HEK293 (cell line): Measurements from ENCODE around the gene RMC1.

ENCODE experiments used
- CTCF ChIA-PET: fragments of 350-600 bp; formaldehyde crosslinking; extraction: SDS; loops from one replicate; lab custom pipeline; 2021; ENCODE audit warnings: antibody characterized with exemption; lab: Yijun Ruan, JAX
- POLR2A ChIA-PET: fragments of 300-600 bp; formaldehyde crosslinking; extraction: SDS; loops from one replicate; lab custom pipeline; 2020; ENCODE audit warnings: antibody characterized with exemption, inconsistent platforms; lab: Yijun Ruan, JAX
- H3K27ac ChIP-seq: fragments of 200-500 bp; sonication (Bioruptor generic); 2 replicates; pipeline ENCODE4 v1.5.1; 2014; ENCODE audit warnings: low read depth, low read length, control low read depth, inconsistent platforms; ENCODE audit errors: extremely low read depth
- H3K36me3 ChIP-seq, 2 experiments: fragments of 200-500 bp in 1 of 2; sonication (Bioruptor generic) in 1 of 2; 1 replicate in 1 of 2; 2 replicates in 1 of 2; pipeline ENCODE4 v1.5.1; 2014 to 2017; ENCODE audit warnings: inconsistent platforms in 2 of 2, low read length in 2 of 2; ENCODE audit not compliant: control insufficient read depth in 2 of 2, insufficient read depth in 1 of 2
- H3K4me1 ChIP-seq: fragments of 200-500 bp; sonication (Bioruptor generic); 2 replicates; pipeline ENCODE4 v1.5.1; 2014; ENCODE audit warnings: mild to moderate bottlenecking, low read length, inconsistent platforms; ENCODE audit not compliant: control insufficient read depth, insufficient read depth
- H3K4me3 ChIP-seq: 2 replicates; pipeline ENCODE4 v1.5.1; 2011; ENCODE audit warnings: low read depth, mild to moderate bottlenecking, control low read depth, low read length, moderate library complexity
- H3K9me3 ChIP-seq: fragments of 200-500 bp; sonication (Bioruptor generic); 2 replicates; pipeline ENCODE4 v1.5.1; 2014; ENCODE audit warnings: low read depth, low read length, inconsistent platforms; ENCODE audit not compliant: control insufficient read depth, insufficient read depth
- KLF16 ChIP-seq: fragments of 450-650 bp; formaldehyde crosslinking; IDR thresholded peaks from 2 replicates; pipeline ENCODE4 v1.5.1; 2017; ENCODE audit warnings: missing biosample characterization, missing genetic modification characterization
- SCRT1 ChIP-seq: fragments of 450-650 bp; formaldehyde crosslinking; IDR thresholded peaks from 2 replicates; pipeline ENCODE4 v1.5.1; 2016; ENCODE audit warnings: missing biosample characterization, missing genetic modification characterization, borderline replicate concordance
- TRIM28 ChIP-seq: IDR thresholded peaks from 2 replicates; pipeline ENCODE4 v1.6.1; 2011; ENCODE audit warnings: low read length, control low read depth, borderline replicate concordance
- ZFP37 ChIP-seq: fragments of 450-650 bp; formaldehyde crosslinking; IDR thresholded peaks from 2 replicates; pipeline ENCODE4 v1.5.1; 2016; ENCODE audit warnings: missing biosample characterization, missing genetic modification characterization
- ZFP69B ChIP-seq: fragments of 450-650 bp; formaldehyde crosslinking; IDR thresholded peaks from 2 replicates; pipeline ENCODE4 v1.5.1; 2016; ENCODE audit warnings: missing biosample characterization, missing genetic modification characterization
- ZNF112 ChIP-seq: fragments of 450-650 bp; formaldehyde crosslinking; IDR thresholded peaks from 2 replicates; pipeline ENCODE4 v1.5.0; 2017; ENCODE audit warnings: missing biosample characterization, missing genetic modification characterization
- ZNF114 ChIP-seq: fragments of 450-650 bp; formaldehyde crosslinking; IDR thresholded peaks from 2 replicates; pipeline ENCODE4 v1.5.0; 2017; ENCODE audit warnings: missing biosample characterization, missing genetic modification characterization
- ZNF211 ChIP-seq: fragments of 450-650 bp; formaldehyde crosslinking; IDR thresholded peaks from 2 replicates; pipeline ENCODE4 v1.5.1; 2016; ENCODE audit warnings: low read depth, missing biosample characterization, missing genetic modification characterization
- ZNF521 ChIP-seq: fragments of 450-650 bp; formaldehyde crosslinking; IDR thresholded peaks from 2 replicates; pipeline ENCODE4 v1.5.1; 2017; ENCODE audit warnings: missing biosample characterization, mild to moderate bottlenecking, missing genetic modification characterization
- ZSCAN16 ChIP-seq: fragments of 450-650 bp; formaldehyde crosslinking; IDR thresholded peaks from 2 replicates; pipeline ENCODE4 v1.5.1; 2016; ENCODE audit warnings: missing biosample characterization, missing genetic modification characterization
- TF ChIP-seq, protein P1 (sequence below): fragments of 450-650 bp; formaldehyde crosslinking; IDR thresholded peaks from 2 replicates; pipeline ENCODE4 v1.5.1; 2016; ENCODE audit warnings: missing biosample characterization, missing genetic modification characterization, low read depth
- TF ChIP-seq, protein P2 (sequence below): fragments of 450-650 bp; formaldehyde crosslinking; IDR thresholded peaks from 2 replicates; pipeline ENCODE4; 2016; ENCODE audit warnings: missing biosample characterization, missing genetic modification characterization
- TF ChIP-seq, protein P3 (sequence below): fragments of 450-650 bp; formaldehyde crosslinking; IDR thresholded peaks from 2 replicates; pipeline ENCODE4 v1.5.1; 2016; ENCODE audit warnings: missing biosample characterization, missing genetic modification characterization
- TF ChIP-seq, protein P4 (sequence below): fragments of 450-650 bp; formaldehyde crosslinking; IDR thresholded peaks from 2 replicates; pipeline ENCODE4 v1.5.1; 2016; ENCODE audit warnings: missing biosample characterization, missing genetic modification characterization

RMC1 gene

DNA sequence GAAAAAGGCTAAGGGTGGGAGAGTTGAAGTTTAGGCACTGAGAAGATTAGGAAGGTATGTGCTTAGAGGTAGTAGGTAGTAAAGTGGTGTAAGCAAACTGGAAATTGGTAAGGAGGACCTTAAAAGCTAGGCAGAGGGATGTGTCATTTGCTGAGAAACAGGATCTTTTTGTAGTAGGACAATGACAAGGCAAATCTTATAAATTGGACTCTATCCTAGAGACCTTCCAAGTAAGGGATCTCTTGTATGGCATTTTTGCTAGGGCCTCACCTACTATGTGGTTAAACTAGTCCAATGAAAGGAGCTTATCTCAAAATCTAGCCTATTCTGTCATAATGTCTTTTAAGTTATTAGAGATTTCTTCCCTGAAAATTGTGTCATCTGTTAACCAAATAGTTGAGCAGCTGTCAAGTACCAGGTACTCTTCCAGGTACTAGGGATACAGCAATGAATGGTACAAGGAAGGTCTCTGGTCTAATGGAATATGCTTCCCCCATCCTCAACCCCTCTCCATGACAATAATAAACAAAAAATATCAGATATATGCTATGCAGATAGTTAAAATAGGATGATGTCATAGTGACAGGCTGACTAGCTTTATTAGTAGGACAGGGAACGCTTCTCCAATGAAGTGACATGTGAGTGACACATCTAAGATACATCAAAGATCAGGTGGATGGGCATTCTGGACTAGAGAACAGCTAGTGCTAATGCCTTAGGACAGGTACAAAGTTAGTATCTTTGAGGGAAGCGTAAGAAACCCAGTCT, 32.5 kb upstream of the RMC1 start:
- no peak for TF ChIP-seq ZNF211
- TF ChIP-seq, protein P1, sequence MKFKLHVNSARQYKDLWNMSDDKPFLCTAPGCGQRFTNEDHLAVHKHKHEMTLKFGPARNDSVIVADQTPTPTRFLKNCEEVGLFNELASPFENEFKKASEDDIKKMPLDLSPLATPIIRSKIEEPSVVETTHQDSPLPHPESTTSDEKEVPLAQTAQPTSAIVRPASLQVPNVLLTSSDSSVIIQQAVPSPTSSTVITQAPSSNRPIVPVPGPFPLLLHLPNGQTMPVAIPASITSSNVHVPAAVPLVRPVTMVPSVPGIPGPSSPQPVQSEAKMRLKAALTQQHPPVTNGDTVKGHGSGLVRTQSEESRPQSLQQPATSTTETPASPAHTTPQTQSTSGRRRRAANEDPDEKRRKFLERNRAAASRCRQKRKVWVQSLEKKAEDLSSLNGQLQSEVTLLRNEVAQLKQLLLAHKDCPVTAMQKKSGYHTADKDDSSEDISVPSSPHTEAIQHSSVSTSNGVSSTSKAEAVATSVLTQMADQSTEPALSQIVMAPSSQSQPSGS (tag by site-specific recombination), result peak; percentile 49; the same call in 1 of the 2 replicates
- Histone ChIP-seq H3K4me1 (no peaks in the 10 kb centered on the region), H3K9me3 (no peaks in the 10 kb centered on the region), H3K36me3 (peaks cover 71 to 94% of the 10 kb centered on the region in 2 experiments), H3K4me3 (no peak overlapping the region), H3K27ac (no peak overlapping the region)
- ChIA-PET POLR2A (interaction anchor here (1.4 kb wide), 1 partner anchor 18 kb away, joined by 3 read pairs; the partner anchor contains the start of gene RIOK3), CTCF (interaction anchor here (0.5 to 1.1 kb wide), 2 partner anchors 29 to 723 kb away, joined by 3 read pairs; no protein-coding TSS in a partner anchor)

DNA sequence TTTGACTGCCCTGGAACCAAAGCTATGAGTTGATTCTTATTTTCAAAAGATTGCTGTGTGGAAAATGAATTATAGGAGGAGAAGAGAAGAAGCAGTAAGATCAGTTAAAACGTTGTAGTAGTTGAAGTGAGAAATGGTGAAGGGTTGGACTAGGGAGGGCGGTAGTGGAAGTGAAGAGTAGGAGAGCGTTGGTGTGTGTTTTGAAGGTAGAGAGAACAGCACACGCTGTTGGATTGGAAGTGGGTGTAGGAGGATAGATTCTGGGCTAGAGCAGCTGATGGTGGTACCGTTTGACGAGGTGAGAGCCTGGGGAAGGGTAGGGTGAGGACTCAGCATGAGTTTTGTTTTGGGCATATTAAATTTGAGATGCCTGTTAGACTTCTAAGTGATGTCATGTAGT, 31.8 kb upstream of the RMC1 start:
- H3K4me1 ChIP-seq, result no peaks in the 10 kb centered on the region
- no peaks in the 10 kb centered on the region for H3K9me3 ChIP-seq
- POLR2A ChIA-PET, result interaction anchor here (0.7 to 1.4 kb wide), 2 partner anchors 15 to 18 kb away, joined by 3 read pairs; partner anchors contain the start of gene RIOK3
- no peak overlapping the region for H3K27ac ChIP-seq
- peaks cover 67 to 94% of the 10 kb centered on the region in 2 experiments for H3K36me3 ChIP-seq
- no peak overlapping the region for H3K4me3 ChIP-seq
- TF ChIP-seq ZNF521 (tag by site-specific recombination) (no peak), ZFP37 (no peak), TRIM28 (no peak), ZSCAN16 (tag by site-specific recombination) (no peak), ZNF114 (no peak), ZNF112 (tag by site-specific recombination) (no peak), SCRT1 (tag by site-specific recombination) (no peak), KLF16 (tag by site-specific recombination) (no peak), ZFP69B (tag by site-specific recombination) (no peak)
- TF ChIP-seq, protein P2, sequence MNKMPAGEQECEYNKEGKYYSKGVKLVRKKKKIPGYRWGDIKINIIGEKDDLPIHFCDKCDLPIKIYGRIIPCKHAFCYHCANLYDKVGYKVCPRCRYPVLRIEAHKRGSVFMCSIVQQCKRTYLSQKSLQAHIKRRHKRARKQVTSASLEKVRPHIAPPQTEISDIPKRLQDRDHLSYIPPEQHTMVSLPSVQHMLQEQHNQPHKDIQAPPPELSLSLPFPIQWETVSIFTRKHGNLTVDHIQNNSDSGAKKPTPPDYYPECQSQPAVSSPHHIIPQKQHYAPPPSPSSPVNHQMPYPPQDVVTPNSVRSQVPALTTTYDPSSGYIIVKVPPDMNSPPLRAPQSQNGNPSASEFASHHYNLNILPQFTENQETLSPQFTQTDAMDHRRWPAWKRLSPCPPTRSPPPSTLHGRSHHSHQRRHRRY, result no peak
- TF ChIP-seq, protein P3, sequence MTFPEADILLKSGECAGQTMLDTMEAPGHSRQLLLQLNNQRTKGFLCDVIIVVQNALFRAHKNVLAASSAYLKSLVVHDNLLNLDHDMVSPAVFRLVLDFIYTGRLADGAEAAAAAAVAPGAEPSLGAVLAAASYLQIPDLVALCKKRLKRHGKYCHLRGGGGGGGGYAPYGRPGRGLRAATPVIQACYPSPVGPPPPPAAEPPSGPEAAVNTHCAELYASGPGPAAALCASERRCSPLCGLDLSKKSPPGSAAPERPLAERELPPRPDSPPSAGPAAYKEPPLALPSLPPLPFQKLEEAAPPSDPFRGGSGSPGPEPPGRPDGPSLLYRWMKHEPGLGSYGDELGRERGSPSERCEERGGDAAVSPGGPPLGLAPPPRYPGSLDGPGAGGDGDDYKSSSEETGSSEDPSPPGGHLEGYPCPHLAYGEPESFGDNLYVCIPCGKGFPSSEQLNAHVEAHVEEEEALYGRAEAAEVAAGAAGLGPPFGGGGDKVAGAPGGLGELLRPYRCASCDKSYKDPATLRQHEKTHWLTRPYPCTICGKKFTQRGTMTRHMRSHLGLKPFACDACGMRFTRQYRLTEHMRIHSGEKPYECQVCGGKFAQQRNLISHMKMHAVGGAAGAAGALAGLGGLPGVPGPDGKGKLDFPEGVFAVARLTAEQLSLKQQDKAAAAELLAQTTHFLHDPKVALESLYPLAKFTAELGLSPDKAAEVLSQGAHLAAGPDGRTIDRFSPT (tag by site-specific recombination), result no peak
- TF ChIP-seq, protein P4, sequence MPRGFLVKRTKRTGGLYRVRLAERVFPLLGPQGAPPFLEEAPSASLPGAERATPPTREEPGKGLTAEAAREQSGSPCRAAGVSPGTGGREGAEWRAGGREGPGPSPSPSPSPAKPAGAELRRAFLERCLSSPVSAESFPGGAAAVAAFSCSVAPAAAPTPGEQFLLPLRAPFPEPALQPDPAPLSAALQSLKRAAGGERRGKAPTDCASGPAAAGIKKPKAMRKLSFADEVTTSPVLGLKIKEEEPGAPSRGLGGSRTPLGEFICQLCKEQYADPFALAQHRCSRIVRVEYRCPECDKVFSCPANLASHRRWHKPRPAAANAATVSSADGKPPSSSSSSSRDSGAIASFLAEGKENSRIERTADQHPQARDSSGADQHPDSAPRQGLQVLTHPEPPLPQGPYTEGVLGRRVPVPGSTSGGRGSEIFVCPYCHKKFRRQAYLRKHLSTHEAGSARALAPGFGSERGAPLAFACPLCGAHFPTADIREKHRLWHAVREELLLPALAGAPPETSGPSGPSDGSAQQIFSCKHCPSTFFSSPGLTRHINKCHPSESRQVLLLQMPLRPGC, result no peak
- CTCF ChIA-PET, result interaction anchor here (0.6 to 1.1 kb wide), 2 partner anchors 28 to 369 kb away, joined by 3 read pairs; no protein-coding TSS in a partner anchor
